Measurements from ENCODE around the gene NMRK1.
A peak's percentile ranks its signal among the peaks of the same experiment; 100 is the strongest.

Gene NMRK1

GRCh38 chr9:75063556-75064305 lies 24.2 kb downstream of the NMRK1 start:
- DNase-seq (ENCODE audit: low read depth in 2 of 2, low spot score in 1 of 2), result no peak

GRCh38 chr9:75061169-75061568 lies 26.8 kb downstream of the NMRK1 start:
- DNase-seq (ENCODE audit: low read depth in 2 of 2, low spot score in 1 of 2), result no peak

- DNase-seq (ENCODE audit: low read depth in 2 of 2, low spot score in 1 of 2), result no peak
Observed at GRCh38 chr9:75054368-75055001, 33.5 kb downstream of the NMRK1 start.

- no peak for DNase-seq (ENCODE audit: low read depth in 2 of 2, low spot score in 1 of 2)
Observed at GRCh38 chr9:75053869-75054268, 34.1 kb downstream of the NMRK1 start.

GRCh38 chr9:75051285-75051684 lies 36.7 kb downstream of the NMRK1 start:
- DNase-seq (ENCODE audit: low read depth in 2 of 2, low spot score in 1 of 2), result no peak

GRCh38 chr9:75047506-75047905 lies 40.4 kb downstream of the NMRK1 start:
- DNase-seq (ENCODE audit: low read depth in 2 of 2, low spot score in 1 of 2), result no peak

- DNase-seq (ENCODE audit: low read depth in 2 of 2, low spot score in 1 of 2), result no peak
Observed at GRCh38 chr9:75046725-75047345, 41.1 kb downstream of the NMRK1 start.

- no peak for DNase-seq (ENCODE audit: low read depth in 2 of 2, low spot score in 1 of 2)
Observed at GRCh38 chr9:75041041-75041440, 46.9 kb downstream of the NMRK1 start.

GRCh38 chr9:75039801-75040200 lies 48.2 kb downstream of the NMRK1 start:
- no peak for DNase-seq (ENCODE audit: low read depth in 2 of 2, low spot score in 1 of 2)

GRCh38 chr9:75039009-75039408 lies 48.9 kb downstream of the NMRK1 start:
- no peak for DNase-seq (ENCODE audit: low read depth in 2 of 2, low spot score in 1 of 2)

GRCh38 chr9:75036793-75037192 lies 51.2 kb downstream of the NMRK1 start:
- DNase-seq (ENCODE audit: low read depth in 2 of 2, low spot score in 1 of 2), result no peak

GRCh38 chr9:75033791-75034473 lies 54.0 kb downstream of the NMRK1 start:
- no peak for DNase-seq (ENCODE audit: low read depth in 2 of 2, low spot score in 1 of 2)

- peak; percentile 4 to 9 for DNase-seq (ENCODE audit: low read depth in 2 of 2, low spot score in 1 of 2)
Observed at GRCh38 chr9:75027187-75028107, 60.5 kb downstream of the NMRK1 start.

- DNase-seq (ENCODE audit: low read depth in 2 of 2, low spot score in 1 of 2), result no peak
Observed at GRCh38 chr9:75023846-75024245, 64.1 kb downstream of the NMRK1 start.

GRCh38 chr9:75019654-75020053 lies 68.3 kb downstream of the NMRK1 start:
- DNase-seq (ENCODE audit: low read depth in 2 of 2, low spot score in 1 of 2), result no peak

GRCh38 chr9:75019022-75019421 lies 68.9 kb downstream of the NMRK1 start:
- DNase-seq (ENCODE audit: low read depth in 2 of 2, low spot score in 1 of 2), result no peak

- no peak for DNase-seq (ENCODE audit: low read depth in 2 of 2, low spot score in 1 of 2)
Observed at GRCh38 chr9:75017378-75017777, 70.6 kb downstream of the NMRK1 start.

- no peak for DNase-seq (ENCODE audit: low read depth in 2 of 2, low spot score in 1 of 2)
Observed at GRCh38 chr9:75013735-75014134, 74.2 kb downstream of the NMRK1 start.
